Measurements from ENCODE around the gene KRT13. TPM values are rescaled to one million over a fixed set of nuclear protein-coding genes. Genes with fewer than 3 reads are reported as not detected.
A peak's percentile ranks its signal among the peaks of the same experiment; 100 is the strongest.

The KRT13 gene
- total and polyA plus RNA-seq, 2 donors (not counting 1 experiment from before 2014, with no cell fraction given), result not detected

- no peak for DNase-seq (ENCODE audit: low read depth in 2 of 2)
Observed at GRCh38 chr17:41456204-41456603, 49.2 kb downstream of the KRT13 start.

GRCh38 chr17:41455236-41455635, 50.2 kb downstream of the KRT13 start:
- Histone ChIP-seq H3K9me3 (ENCODE audit: control insufficient read depth, insufficient read depth, low read depth, low read length) (no peaks in the 10 kb centered on the region), H3K79me2 (ENCODE audit: control insufficient read depth, insufficient read depth, low read length) (no peaks in the 10 kb centered on the region), H3K4me1 (ENCODE audit: control insufficient read depth, extremely low read depth, insufficient read depth, low read length) (no peaks in the 10 kb centered on the region), H3K4me3 (replicated peaks in 1 of 4; ENCODE audit: control extremely low read depth in 1 of 4, insufficient read depth in 1 of 4, low read depth in 3 of 4, low read length in 4 of 4) (no peak overlapping the region), H3K36me3 (ENCODE audit: control insufficient read depth, insufficient read depth, low read length) (no peaks in the 10 kb centered on the region), H3K4me2 (ENCODE audit: extremely low read depth, insufficient read depth, low read length) (no peak overlapping the region), H3K9ac (ENCODE audit: insufficient read depth, low read length) (no peak overlapping the region), H3K27ac (ENCODE audit: insufficient read depth, low read length) (no peak overlapping the region), H4K20me1 (ENCODE audit: control insufficient read depth, extremely low read depth, insufficient read depth, low read length) (no peaks in the 10 kb centered on the region), H2AFZ (ENCODE audit: low read length) (no peak overlapping the region), H3K27me3 (ENCODE audit: control insufficient read depth, insufficient read depth, low read length) (peaks cover 2% of the 10 kb centered on the region)
- TF ChIP-seq CTCF (conservative IDR thresholded peaks at IDR 0.05 in 1 of 2, IDR thresholded peaks at IDR 0.05 in 1 of 2; ENCODE audit: low read depth in 1 of 2, low read length in 2 of 2), result no peak
- TF ChIP-seq EZH2 (IDR thresholded peaks at IDR 0.05; ENCODE audit: low read length, missing control alignments), result no peak
- peak in 1 of 2 donors; percentile 2 for DNase-seq (ENCODE audit: low read depth in 2 of 2)

More at GRCh38 chr17:41456204-41456603, 49.2 kb downstream of the KRT13 start:
- TF ChIP-seq EZH2 (IDR thresholded peaks at IDR 0.05; ENCODE audit: low read length, missing control alignments) (no peak), CTCF (conservative IDR thresholded peaks at IDR 0.05 in 1 of 2, IDR thresholded peaks at IDR 0.05 in 1 of 2; ENCODE audit: low read depth in 1 of 2, low read length in 2 of 2) (peak in 1 of 2 donors; percentile 19)
- no peaks in the 10 kb centered on the region for H3K36me3 ChIP-seq (ENCODE audit: control insufficient read depth, insufficient read depth, low read length)
- no peak overlapping the region for H3K4me3 ChIP-seq (replicated peaks in 1 of 4; ENCODE audit: control extremely low read depth in 1 of 4, insufficient read depth in 1 of 4, low read depth in 3 of 4, low read length in 4 of 4)
- H3K79me2 ChIP-seq (ENCODE audit: control insufficient read depth, insufficient read depth, low read length), result no peaks in the 10 kb centered on the region
- no peaks in the 10 kb centered on the region for H4K20me1 ChIP-seq (ENCODE audit: control insufficient read depth, extremely low read depth, insufficient read depth, low read length)
- H3K9me3 ChIP-seq (ENCODE audit: control insufficient read depth, insufficient read depth, low read depth, low read length), result no peaks in the 10 kb centered on the region
- H3K27ac ChIP-seq (ENCODE audit: insufficient read depth, low read length), result no peak overlapping the region
- no peaks in the 10 kb centered on the region for H3K4me1 ChIP-seq (ENCODE audit: control insufficient read depth, extremely low read depth, insufficient read depth, low read length)
- H2AFZ ChIP-seq (ENCODE audit: low read length), result no peak overlapping the region
- H3K27me3 ChIP-seq (ENCODE audit: control insufficient read depth, insufficient read depth, low read length), result peaks cover 2% of the 10 kb centered on the region
- no peak overlapping the region for H3K4me2 ChIP-seq (ENCODE audit: extremely low read depth, insufficient read depth, low read length)
- no peak overlapping the region for H3K9ac ChIP-seq (ENCODE audit: insufficient read depth, low read length)

DNA sequence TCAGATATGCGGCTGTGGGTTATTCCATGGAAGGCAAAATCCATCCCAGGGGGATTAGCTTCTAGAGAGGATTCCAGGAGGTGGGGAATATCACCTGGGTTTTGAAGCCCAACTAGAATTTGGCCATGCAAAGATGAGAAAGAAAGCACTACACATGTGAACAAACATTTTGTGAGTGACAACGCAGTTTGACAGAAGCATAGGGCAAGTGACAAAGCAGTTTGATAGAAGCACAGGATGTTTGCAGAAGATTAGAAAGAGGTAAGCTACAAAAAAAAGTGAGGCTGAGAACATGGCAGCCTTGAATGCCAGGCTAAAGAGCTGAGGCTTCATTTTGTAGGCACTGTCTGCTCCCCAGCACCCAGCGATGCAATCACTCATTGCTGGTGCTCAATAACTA, 52.3 kb downstream of the KRT13 start:
- TF ChIP-seq EZH2 (IDR thresholded peaks at IDR 0.05; ENCODE audit: low read length, missing control alignments), result no peak
- no peak for TF ChIP-seq CTCF (conservative IDR thresholded peaks at IDR 0.05 in 1 of 2, IDR thresholded peaks at IDR 0.05 in 1 of 2; ENCODE audit: low read depth in 1 of 2, low read length in 2 of 2)
- no peak overlapping the region for H3K9ac ChIP-seq (ENCODE audit: insufficient read depth, low read length)
- no peak overlapping the region for H3K27ac ChIP-seq (ENCODE audit: insufficient read depth, low read length)
- H4K20me1 ChIP-seq (ENCODE audit: control insufficient read depth, extremely low read depth, insufficient read depth, low read length), result no peaks in the 10 kb centered on the region
- no peak overlapping the region for H3K4me3 ChIP-seq (replicated peaks in 1 of 4; ENCODE audit: control extremely low read depth in 1 of 4, insufficient read depth in 1 of 4, low read depth in 3 of 4, low read length in 4 of 4)
- no peaks in the 10 kb centered on the region for H3K36me3 ChIP-seq (ENCODE audit: control insufficient read depth, insufficient read depth, low read length)
- H3K27me3 ChIP-seq (ENCODE audit: control insufficient read depth, insufficient read depth, low read length), result peaks cover 2% of the 10 kb centered on the region
- H3K4me1 ChIP-seq (ENCODE audit: control insufficient read depth, extremely low read depth, insufficient read depth, low read length), result no peaks in the 10 kb centered on the region
- H3K4me2 ChIP-seq (ENCODE audit: extremely low read depth, insufficient read depth, low read length), result no peak overlapping the region
- H2AFZ ChIP-seq (ENCODE audit: low read length), result no peak overlapping the region
- H3K79me2 ChIP-seq (ENCODE audit: control insufficient read depth, insufficient read depth, low read length), result no peaks in the 10 kb centered on the region
- DNase-seq (ENCODE audit: low read depth in 2 of 2), result no peak
- no peaks in the 10 kb centered on the region for H3K9me3 ChIP-seq (ENCODE audit: control insufficient read depth, insufficient read depth, low read depth, low read length)

Measured in fibroblast of lung (primary cell).